Measurements from ENCODE around the gene KIF13A.

DNA sequence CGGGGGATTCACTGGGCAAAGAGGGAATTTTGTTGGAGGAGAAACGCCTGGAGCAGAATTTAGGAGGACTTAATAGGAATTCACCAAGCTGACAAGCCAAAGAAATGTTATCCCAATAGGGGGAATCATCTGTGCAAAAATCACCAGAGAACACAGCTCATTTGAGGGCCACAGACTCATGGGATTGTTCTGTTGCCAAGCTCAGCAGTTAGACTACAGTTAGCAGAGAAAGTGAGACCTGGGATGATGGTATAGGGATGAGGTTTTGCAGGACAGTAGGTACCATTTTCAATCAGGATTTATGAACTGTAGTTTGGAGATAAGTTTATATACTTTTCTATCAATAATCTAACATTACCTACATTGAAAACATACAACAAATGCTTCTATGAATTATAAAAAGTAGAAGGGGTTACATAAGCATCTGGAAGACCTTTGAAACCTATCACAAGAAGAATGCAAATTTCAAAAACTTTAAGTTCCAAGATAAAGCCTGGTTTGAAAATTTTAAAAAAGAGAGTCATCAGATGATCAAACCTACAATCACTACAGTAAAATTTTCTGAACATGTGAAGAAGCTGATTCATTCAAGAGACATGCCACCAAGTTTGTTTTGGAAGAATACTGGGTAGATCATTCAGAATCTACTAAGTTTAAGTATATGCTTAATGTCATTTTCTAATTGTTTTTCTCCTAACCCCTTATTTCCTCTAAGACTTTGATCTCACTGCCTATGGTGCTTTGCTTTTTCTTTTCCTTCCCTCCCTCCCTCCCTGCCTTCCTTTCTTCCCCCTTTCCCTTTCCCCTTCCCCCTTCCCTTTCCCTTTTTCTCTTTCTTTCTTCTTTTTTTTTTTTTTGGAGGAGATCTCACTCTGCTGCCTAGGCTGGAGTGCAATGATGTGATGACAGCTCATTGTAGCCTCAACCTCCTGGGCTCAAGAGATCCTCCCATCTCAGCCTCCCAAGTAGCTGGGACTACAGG is 81.5 kb downstream of the KIF13A start:
- TF ChIP-seq EZH2 (IDR thresholded peaks at IDR 0.05): no peak
- TF ChIP-seq EZH2phosphoT487 (IDR thresholded peaks at IDR 0.05): no peak
- TF ChIP-seq, protein P1, sequence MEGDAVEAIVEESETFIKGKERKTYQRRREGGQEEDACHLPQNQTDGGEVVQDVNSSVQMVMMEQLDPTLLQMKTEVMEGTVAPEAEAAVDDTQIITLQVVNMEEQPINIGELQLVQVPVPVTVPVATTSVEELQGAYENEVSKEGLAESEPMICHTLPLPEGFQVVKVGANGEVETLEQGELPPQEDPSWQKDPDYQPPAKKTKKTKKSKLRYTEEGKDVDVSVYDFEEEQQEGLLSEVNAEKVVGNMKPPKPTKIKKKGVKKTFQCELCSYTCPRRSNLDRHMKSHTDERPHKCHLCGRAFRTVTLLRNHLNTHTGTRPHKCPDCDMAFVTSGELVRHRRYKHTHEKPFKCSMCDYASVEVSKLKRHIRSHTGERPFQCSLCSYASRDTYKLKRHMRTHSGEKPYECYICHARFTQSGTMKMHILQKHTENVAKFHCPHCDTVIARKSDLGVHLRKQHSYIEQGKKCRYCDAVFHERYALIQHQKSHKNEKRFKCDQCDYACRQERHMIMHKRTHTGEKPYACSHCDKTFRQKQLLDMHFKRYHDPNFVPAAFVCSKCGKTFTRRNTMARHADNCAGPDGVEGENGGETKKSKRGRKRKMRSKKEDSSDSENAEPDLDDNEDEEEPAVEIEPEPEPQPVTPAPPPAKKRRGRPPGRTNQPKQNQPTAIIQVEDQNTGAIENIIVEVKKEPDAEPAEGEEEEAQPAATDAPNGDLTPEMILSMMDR (IDR thresholded peaks at IDR 0.05): no peak
